DND-41 (cell line): ENCODE results near the gene FMN2.

ENCODE experiments used
- CTCF ChIP-seq: IDR thresholded peaks from 2 replicates; pipeline ENCODE4 v1.5.1; 2012; ENCODE audit warnings: borderline replicate concordance, low read length, moderate library complexity, mild to moderate bottlenecking; ENCODE audit not compliant: poor library complexity, severe bottlenecking; ENCODE audit errors: extremely low read depth
- EZH2 ChIP-seq: IDR thresholded peaks from 3 replicates; pipeline ENCODE4 v1.6.1; 2012; ENCODE audit warnings: borderline replicate concordance, low read depth, mild to moderate bottlenecking, moderate library complexity, low read length, inconsistent platforms; ENCODE audit not compliant: severe bottlenecking

- TF ChIP-seq CTCF (no peak), EZH2 (no peak)
Measured at GRCh38 chr1:240500647-240501046, 409.0 kb downstream of the FMN2 start.
